HG02884 (cell line): ENCODE measurements around the gene CABP7.
"Not testable (repeated sequence)": the region's sequence is repeated elsewhere in the genome, so short reads cannot be mapped to it uniquely, and the experiment has no call there.

Source experiments
- ATAC-seq: cut with Tn5 transposase; IDR thresholded peaks from one replicate; pipeline ENCODE4 v1.9.1; 2021; ENCODE audit warnings: mild to moderate bottlenecking, moderate library complexity; ENCODE audit not compliant: unreplicated experiment

Gene CABP7

DNA sequence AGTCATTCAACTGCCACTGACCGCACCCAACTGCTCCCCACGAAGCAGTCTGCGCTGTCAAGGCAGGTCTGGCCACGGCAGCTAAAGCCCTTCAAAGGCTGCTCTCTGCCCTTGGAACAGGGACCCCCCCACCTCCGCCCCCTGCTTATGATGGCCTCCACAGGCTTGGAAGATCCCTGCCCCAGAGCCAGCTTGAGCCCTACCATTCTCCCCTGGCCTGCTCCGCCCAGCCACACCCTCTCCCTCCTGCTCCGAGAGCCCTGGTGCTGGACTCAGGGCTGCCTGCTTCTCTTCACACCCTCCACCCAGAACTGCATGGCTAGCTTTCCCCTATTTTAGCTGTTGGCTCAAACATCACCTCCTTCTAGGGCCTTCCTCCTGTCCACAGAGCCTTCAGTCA, 28.0 kb downstream of the CABP7 start:
- ATAC-seq = no peak

DNA sequence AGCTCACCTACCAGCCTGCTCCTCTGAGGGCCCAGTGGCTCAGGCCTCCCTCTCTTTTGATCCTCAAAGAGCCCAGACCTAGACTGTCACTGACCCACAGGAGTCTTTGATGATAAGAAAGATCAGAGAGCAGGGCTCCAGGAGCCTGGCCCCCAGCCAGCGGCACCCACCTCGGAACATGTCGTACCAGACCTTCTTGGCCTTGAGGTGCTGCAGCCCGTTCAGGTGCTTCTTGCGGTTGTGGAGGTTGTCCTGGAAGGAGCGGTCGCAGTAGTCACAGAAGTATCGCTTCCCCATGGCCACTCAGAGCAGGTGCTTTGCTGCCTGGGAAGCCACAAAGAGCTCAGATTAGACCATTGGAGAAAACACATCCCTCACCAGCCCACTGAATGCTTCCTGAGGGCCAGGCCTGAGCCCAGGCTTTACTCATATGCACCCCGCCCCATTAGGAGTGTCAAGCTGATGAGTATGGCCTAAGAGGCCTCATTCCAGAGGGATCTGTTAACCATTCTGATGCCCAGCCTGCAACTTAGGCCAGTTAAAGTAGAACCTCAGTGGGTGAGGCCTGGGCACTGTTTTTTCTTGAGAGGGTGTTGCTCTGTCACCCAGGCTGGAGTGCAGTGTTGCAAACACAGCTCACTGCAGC, 28.6 kb downstream of the CABP7 start:
- no peak for ATAC-seq

DNA sequence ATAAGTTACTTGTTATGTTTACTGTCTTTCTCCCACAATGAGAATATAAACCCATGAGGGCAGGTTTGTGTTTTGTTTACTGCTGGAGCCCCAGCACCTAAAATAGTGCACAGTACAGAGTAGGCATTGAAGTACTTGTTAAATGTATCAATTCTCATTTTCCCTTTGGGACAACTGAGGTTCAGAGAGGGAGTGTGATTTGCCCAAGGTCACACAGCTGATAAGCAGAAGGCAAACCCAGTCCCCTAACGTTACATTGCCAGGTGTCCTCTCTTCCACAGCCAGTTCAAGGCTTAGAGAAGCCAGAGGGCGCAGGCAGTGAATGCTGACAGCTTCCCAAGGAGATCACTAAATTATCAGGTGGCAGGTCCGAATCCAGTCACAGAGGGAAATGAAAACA, 30.2 kb downstream of the CABP7 start:
- ATAC-seq = no peak

DNA sequence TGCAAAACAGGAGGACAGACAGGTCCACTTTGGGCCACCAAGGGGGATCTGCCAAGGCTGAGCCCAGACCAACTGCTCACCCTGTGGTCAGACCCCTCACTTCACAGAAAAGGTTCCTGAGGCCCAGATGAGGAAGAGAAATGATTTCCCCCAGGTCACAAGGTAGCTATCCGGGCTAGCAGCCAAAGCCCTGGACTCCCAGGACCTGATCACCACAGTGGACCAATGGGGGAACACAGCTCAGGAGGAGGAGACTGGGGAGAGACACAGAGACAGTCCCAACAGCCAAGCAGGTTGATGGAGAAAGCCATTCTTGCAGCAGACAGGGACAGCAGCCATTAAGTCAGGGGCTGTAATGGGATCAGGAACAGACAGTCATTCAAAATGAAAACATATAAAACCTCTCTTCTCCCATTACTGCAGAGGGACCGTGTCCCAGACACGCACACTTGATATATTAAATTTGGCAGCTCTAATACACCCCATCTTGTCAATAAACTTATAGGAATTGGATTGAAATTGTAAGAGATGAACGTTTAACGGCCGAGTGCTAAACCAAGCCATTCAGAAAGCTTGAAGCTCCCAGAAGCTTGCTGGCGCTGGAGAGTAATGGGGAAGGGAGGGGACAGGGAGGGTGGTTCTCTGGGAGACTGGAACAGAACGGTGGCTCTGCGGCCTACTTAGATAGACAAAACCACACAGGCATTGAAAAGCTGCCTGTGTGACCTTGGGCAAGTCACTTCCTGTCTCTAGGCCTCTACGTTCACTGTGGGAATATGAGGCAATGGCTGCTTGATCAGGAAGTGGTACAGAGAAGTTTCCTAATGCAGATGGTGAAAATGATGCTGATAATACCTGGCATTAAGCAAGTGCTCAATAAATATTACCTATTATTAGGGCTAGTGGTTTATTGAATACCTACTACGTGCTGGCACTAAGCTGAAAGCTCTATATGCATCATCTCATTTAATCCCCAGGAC, 31.0 kb downstream of the CABP7 start:
- ATAC-seq = no peak

DNA sequence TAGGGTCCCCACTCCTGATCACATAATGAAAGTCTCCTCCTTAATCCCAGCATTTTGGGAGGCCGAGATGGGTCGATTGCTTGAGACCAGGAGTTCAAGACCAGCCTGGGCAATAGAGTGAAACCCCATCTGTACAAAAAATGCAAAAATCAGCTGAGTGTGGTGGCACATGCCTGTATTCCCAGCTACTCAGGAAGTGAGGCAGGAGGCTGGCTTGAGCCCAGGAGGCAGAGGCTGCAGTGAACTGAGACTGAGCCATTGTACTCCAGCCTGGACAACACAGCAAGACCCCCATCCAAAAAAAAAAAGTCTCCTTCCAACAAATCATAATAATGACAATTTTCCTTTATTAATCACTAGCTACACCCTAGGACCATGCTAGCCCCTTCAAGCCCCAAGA, 31.9 kb downstream of the CABP7 start:
- no peak for ATAC-seq

DNA sequence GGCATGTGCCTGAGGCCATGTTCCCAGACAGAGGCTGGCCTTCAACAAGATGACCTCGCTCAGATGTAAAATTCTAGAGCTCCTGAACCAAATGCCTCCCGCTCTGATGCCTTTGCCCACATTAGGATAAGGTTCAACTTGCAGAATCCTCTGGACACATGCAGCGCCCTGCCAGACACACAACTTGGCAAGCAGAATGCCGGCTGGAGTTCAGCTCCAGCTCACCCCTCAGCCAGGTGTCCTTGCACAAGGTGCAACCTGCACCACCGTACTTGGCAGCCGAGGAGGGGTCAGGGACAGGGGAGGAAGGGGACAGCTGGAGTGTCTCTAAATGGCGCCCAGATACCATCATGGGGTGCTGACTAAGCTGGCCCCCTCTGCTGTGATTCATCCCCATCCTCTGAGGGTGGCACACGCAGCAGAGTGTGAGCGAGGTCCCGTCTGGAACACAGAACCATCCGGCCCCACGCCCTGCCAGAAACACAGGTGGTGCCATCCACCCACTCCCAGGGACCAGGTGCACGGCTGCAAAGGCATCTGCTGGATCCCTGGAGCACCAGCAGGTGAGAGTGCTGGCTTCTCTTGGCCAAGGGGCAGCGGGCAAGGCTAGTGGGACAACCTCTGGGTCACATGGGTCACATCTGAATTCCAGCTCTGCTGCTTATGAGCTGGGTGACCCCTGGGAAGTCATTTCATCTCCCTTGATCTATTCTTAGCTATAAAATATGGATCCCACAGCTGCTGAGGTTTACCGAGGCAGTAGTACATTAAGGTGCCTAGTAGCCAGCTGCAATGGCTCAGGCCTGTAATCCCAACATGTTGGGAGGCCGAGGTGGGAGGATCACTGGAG, 34.2 kb downstream of the CABP7 start:
- ATAC-seq = no peak

DNA sequence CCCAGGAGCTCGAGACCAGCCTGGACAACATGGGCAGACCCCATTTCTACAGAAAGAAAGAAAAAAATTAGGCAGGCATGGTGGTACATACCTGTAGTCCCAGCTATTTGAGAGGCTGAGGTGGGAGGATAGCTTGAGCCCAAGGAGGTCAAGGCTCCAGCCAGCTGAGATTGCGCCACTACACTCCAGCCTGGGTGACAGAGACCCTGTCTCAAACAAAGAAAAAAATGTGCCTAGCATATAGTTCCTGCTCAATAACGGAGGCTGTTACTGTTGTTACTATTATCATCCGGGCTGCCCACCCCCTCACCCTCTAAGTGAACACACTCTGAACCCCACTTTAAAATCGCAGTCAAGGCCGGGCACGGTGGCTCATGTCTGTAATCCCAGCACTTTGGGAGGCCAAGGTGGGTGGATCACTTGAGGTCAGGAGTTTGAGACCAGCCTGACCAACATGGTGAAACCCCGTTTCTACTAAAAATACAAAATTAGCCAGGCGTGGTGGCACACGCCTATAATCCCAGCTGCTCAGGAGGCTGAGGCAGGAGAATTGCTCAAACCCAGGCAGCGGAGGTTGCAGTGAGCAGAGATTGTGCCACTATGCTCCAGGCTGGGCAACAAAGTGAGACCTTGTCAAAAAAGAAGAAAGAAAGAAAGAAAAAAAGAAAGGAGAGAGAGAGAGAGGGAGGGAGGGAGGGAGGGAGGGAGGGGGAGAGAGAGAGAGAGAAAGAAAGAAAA, 35.0 kb downstream of the CABP7 start:
- not testable (repeated sequence) for ATAC-seq

DNA sequence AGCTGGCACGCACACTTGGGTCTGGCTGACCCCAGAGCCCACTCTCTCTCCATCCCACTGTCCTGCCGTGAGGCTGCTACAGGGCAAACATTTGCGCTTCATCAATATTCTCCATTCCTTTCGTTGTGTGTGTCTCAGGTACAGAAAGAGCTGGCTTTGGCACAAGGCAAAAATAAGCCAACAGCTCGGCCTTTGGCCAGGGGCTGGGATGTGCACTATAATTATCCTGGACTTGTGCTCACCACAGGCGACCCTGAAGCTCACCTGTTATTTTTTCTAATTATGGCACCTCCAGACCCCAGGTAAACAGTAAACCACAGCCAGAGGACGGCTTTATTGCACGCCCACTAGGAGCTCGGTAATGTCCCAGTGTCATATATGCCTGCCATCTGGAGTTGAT, 36.1 kb downstream of the CABP7 start:
- ATAC-seq = no peak

DNA sequence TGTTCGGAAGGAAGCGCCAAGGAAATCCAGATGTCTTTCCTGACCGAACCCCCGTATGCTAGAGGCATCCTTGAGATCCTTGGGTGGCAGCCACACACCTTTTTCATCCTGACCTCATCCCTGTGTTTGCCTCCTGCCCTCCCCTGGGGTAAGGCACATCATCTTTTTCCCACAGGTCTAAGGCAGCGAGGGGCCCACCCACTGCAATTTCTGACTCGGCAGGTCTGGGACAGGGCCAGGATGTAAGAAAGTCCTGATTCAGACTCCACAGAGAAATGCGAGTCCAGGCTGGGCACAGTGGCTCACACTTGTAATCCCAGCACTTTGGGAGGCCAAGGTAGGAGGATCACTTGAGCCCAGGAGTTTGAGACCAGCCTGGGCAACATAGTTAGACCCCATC, 36.5 kb downstream of the CABP7 start:
- no peak for ATAC-seq

DNA sequence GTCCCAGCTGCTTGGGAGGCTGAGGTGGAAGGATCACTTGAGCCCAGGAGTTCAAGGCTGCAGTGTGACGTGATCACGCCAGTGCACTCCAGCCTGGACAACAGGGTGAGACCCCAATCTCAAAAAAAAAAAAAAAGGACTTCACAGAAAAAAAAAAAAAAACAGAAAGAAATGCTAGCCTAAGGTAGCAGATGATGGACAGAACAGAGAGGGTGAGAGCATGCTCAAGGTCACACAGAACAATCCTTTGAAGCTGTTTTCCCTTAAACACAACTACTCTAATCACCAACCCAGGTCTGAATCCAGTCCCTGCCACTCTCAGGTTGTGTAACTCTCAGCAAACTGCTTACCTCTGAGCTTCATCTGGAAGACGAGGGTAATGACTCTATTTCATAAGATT, 37.3 kb downstream of the CABP7 start:
- no peak for ATAC-seq

DNA sequence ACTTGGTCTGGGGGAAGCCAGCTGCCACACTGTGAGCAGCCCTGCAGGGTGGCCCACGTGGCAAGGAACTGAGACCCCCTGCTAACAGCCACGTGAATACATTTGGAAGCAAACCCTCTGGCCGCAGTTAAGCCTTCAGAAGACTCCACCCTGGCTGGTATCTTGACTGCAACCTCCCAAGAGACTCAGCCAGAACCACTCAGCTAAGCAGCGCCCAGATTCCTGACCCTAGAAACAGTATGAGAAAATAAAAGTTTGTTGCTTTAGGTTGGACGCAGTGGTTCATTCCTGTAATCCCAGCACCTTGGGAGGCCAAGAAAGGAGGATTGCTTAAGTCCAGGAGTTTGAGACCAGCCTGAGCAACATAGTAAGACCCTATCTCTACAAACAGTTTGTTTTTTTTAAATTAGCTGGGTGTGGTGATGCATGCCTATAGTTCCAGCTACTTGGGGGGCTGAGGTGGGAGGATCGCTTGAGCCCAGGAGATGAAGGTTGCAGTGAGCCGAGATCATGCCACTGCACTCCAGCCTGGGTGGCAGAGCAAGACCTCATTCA, 38.3 kb downstream of the CABP7 start:
- ATAC-seq = no peak

DNA sequence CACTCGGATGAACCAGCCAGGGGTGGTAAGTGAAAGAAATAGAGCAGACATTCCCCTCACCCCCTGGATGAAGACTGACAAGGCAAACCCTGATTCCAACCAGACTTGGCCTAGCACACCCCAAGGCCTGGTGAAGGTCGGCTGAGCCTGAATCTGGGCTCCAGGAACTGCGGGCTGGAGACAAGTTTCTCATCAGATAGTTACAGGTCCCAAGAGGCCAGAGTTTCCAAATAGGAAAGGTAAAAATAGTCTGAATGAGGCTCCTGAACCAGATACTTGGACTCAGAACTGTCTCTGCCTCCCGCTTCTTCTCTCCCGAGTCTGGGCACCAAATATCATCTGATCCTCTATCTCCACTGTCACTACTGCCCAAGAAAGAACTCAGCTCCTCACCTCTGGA, 39.2 kb downstream of the CABP7 start:
- no peak for ATAC-seq

DNA sequence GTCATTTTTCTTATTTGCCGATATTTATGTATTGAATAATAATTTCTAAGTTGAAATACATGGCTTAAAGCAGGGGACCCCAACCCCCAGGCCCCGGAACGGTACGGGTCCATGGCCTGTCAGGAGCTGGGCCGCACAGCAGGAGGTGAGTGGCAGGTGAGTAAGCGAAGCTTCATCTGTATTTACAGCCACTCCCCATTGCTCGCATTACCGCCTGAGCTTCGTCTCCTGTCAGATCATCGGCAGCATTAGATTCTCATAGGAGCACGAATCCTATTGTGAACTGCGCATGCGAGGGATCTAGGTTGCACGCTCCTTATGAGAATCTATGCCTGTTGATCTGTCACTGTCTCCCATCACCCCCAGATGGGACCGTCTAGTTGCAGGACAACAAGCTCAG, 42.5 kb downstream of the CABP7 start:
- no peak for ATAC-seq

DNA sequence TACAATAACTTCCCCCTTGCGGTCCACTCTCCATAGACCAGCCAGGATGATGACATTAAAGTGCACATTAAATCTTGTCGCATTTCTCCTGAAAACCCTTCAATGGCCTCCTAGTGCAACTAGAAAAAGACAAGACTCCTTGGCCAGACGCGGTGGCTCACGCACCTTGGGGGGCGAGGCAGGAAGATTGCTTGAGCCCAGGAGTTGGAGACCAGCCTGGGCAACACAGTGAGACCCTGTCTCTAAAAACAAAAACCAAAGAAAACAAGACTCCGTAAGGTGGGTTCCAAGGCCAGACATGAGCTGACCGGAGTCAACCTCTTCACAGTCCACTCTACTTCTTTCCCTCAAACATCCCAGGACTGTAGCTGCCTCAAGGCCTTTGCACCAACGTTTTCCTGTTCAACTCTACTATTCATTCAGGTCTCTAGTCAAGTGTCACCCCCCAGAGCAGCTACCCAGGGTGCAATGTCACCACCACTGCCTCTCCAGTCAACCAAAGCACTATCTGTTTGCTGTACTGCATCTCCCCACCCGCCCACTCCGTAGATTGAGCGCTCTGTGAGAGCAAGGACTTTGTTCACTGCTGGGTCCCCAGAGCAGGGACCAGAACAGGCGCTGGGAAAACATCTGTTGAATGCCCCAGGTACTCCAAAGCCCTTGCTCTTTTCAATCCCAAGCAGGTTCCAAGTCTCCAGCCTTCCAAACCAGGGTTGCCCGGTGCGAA, 46.3 kb downstream of the CABP7 start:
- no peak for ATAC-seq

DNA sequence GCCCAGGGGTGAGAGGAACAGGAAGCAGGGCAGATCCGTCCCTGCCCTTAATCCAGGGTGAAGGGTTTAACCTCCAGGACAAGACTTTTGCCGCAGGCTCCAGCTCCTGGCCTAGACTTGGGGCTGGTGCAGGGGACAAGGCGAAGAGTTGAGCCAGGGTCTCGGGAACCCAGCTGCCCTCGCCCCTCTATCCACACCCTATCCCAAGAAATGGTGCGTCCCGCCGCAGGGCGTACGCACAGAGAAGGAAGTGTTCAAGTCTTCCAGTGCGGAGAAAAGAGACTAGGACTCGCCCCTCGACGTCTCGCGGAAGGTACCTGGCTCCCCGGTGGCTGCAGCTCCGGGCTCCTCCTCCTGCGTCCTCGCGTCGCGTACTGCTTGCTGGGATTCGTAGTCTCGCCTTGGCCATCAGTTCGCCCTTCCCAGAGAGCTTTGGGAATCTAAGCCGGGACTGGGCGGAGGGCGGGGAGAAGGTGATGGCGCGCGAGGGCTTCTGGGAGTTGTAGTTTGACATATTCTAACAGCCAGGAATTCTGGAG, 46.9 kb downstream of the CABP7 start, which contains the start of gene ZMAT5:
Gene ZMAT5, minus strand, starts transcription at position 376 of the 539 bp plus-strand sequence. CDS start 18,463 bp downstream, outside the sequence.
- peak; percentile 78 for ATAC-seq

DNA sequence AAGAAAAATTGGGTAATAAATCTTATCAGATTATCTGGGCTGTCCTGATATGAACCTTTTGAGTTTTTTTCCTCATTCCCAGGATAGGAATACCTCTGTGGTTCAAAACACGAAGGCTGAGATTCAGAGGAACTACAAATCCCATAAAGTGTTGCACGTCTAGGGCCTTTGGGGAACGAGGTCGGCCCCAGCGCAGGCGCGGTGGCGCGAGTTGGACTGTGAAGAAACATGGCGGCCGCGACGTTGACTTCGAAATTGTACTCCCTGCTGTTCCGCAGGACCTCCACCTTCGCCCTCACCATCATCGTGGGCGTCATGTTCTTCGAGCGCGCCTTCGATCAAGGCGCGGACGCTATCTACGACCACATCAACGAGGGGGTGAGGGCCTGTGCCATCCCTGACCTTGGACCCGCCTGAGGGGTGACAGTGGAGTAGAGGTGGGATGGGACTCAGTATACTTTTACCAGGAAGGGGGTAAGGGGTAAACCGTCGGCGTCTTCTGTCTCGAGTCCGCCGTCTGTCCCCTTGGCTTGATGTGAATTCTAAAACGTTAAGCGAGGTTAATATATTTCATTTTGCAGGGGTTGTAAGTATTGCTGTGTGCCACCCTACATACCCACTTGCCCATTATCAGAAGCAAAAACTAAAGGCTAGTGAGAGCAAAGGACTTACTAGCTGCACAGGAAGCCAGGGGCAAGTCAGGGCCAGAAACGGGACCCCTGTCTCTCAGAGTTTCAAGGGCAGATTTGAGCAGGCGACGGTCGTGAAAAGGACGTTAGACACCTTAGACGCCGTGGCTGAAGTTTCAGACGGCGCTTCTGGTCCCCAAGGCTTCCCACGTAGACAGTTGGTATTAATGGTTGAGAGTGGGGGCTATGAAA, 47.6 kb downstream of the CABP7 start, which contains the start of gene UQCR10:
Gene UQCR10, plus strand, starts transcription at position 199 of the 881 bp plus-strand sequence. Its CDS starts 30 bp downstream, at position 229.
- peak; percentile 55 for ATAC-seq

DNA sequence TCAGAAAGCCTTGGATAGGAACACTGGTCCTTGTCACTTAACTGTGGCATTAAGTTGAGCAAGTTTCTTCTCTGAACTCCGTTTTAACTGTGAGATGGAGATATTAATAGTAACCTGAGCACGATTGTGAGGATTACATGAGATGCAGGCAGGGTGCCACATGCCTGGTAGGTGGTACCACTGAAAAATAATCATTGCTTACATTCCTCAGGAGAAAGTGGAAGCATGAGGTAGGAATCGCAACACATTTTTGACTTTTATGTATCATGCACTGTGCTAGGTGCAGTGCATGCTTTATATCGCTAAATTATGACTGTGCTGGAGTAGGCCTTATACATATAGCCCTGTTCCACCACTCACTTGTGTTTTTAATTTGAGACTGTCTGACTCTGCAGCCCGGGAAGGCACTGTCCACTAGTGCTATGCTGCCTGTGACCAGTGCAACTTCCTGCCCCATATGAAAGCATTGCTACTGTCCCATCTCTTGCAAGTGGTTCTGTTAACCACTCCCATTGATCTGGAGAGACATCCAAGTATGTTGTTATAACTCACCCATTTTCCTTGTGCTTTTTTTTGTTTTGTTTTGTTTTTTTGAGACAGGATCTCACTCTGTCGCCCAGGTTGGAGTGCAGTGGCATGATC, 48.4 kb downstream of the CABP7 start:
- ATAC-seq = no peak
